HG03354 (cell line): ENCODE results near the gene ZNF723.
"Not testable (repeated sequence)": the region's sequence is repeated elsewhere in the genome, so short reads cannot be mapped to it uniquely, and the experiment has no call there.

Experiments used
- ATAC-seq: cut with Tn5 transposase; IDR thresholded peaks from one replicate; pipeline ENCODE4 v1.9.1; 2021; ENCODE audit warnings: mild to moderate bottlenecking; ENCODE audit not compliant: unreplicated experiment, poor library complexity, severe bottlenecking

ZNF723 gene

GRCh38 chr19:22832031-22832762, at the start of gene ZNF723:
Gene ZNF723, plus strand, starts transcription at chr19:22832291. Its CDS starts 89 bp downstream, at chr19:22832380.
- no peak for ATAC-seq

DNA sequence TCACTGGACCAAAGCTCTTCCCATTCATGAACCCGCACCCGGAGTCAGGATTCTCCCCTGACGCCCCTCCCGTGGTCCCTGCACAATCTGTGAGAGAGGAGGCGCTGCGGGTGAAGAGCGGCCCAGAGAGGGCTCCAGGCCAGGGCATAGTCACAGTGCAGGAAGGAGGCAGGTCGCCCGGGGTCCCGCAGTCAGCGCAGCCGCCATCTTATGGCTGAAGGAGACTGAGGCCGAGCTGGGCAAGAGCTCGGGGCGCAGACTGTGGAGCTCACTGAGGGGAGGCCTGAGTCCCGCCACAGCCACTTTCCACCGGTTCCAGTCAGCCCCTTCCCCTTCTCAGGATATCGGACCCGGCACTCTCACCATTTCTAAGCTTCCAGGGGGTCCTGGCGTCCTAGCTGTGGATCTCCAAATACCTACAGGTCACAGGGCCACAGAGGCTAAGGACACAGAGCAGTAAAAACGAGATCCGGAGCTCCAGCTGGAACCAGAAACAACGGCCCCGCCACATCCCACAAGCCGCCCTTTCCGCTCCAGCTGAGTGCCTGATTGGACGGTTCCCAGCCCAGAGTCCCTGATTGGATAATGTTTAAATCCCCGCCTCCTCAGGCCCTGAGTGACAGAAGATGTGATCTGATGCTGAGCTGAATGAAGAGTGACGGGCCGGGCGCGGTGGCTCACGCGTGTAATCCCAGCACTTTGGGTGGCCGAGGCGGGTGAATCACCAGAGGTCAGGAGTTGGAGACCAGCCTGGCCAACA, 48.3 kb upstream of the ZNF723 start, which contains the start of gene ZNF99:
ZNF99 (minus strand) TSS at position 501 of the 760 bp plus-strand sequence; CDS start at position 366, 135 bp downstream.
- no peak for ATAC-seq

DNA sequence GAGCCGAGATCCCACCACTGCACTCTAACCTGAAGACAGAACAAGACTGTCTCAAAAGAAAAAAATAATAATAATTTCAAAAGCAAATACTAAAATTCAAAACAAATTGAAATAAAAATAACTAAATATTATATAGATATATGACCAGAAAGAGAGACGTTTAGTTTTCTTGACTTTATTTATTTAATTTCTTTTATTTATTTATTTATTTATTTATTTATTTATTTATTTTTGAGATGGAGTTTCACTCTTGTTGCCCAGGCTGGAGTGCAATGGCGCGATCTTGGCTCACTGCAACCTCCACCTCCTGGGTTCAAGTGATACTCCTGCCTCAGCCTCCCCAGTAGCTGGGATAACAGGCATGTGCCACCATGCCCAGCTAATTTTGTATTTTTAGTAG, 39.2 kb upstream of the ZNF723 start:
- not testable (repeated sequence) for ATAC-seq

GRCh38 chr19:22797040-22797439, 35.1 kb upstream of the ZNF723 start:
- ATAC-seq: no peak

- no peak for ATAC-seq
Measured at GRCh38 chr19:22806418-22806817, 25.7 kb upstream of the ZNF723 start.

GRCh38 chr19:22807061-22807835, 24.8 kb upstream of the ZNF723 start:
- no peak for ATAC-seq

DNA sequence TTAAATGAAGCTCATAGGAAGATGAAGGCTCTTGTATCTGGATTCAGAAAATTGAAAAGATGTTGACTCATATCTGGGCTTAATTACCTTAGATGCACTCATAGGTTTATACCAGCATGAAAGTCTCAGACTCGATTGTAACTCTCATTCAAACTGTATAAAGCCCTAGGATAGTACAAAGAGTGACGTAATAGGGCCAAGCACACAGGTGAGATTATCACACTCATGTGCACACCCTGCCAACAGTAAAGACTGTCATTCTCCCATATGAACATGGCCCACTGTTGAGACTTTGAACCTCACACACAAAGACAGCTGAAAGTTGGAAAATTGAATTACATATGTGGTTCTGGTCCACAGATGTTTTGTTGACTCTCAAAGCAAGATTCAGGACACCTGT, 18.0 kb upstream of the ZNF723 start:
- ATAC-seq: no peak

DNA sequence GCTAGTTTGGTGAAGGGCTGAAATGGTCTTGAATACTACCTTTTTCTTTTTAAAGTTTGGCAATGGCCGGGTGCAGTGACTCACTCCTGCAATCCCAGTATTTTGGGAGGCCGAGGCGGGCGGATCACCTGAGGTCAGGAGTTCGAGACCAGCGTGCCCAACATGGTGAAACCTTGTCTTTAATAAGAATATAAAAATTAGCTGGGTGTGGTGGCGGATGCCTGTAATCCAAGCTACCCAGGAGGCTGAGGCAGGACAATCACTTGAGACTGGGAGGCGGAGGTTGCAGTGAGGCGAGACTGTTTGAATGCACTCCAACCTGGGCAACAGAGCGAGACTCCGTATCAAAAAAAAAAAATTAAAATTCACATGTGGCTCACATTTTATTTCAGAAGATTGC, 880 bp upstream of the ZNF723 start:
- no peak for ATAC-seq

GRCh38 chr19:22857713-22858320, 25.7 kb downstream of the ZNF723 start:
- ATAC-seq: not testable (repeated sequence)

GRCh38 chr19:22882797-22883196, 50.7 kb downstream of the ZNF723 start:
- ATAC-seq: no peak

DNA sequence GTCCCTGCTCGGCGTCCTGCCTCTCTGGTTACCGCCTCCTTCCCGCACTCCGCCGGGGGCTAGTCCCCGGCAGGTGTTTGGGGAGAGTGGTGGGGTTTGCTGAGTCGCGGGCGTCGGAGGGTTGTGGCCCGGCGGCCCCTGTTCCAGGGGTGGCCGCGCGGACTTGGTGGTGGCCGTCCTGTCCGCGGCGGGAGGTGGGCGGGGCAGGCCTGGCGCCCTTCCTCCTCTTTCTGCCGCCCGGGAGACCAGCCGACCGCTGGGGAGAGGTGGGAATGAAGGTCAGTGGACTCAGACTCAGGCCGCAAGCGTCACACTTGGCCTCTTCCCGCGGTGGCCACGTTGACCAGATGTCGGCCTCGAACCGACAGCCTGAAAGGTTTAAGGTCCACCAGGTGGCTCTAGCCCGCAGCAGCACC, 61.8 kb downstream of the ZNF723 start:
- ATAC-seq: no peak

DNA sequence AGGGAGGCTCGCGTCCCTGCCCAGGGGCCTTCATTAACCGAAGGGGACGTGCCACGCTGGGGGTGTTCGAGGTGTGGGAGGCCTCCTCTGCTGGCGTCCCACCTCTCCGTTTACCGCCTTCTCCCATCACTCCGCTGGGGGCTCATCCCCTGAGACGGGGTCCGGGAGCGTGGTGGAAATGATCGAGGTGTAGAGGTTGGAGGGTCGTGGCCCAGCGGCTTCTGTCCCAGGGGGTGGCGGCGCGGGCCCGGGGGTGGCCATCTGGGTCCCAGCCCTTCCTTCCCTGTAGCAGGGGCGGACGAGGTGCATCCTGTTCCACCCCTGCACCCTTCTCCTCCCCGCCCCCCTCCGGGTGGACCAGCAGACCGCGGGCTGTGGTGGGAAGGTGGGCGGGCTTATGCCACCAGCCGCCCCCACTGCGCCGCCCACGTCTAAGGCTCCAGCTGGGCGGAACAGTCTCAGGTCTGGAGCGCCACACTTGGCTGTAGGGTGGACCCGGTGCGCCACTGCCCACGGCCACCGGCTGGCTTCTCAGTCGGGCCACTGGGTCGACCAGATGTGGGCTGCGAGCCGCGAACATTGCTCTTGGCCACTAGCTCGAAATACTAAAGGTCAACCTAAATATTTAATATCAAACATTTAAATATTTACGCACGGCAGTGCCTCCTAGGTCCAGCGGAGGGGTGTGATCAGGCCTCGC, 69.5 kb downstream of the ZNF723 start:
- no peak for ATAC-seq
